H1 (cell line): ENCODE measurements around the gene RPUSD4. TPM values are rescaled to one million over a fixed set of nuclear protein-coding genes. Genes with fewer than 3 reads are reported as not detected.

Experiments
- CTCF ChIA-PET: fragments of 300-600 bp; sonication (Branson Sonifier 250); formaldehyde crosslinking; loops from one replicate; lab custom pipeline; 2021; ENCODE audit not compliant: partially characterized antibody; lab: Charles Lee
- POLR2A ChIA-PET: fragments of 300-600 bp; sonication (Branson Sonifier 250); formaldehyde crosslinking; loops from one replicate; lab custom pipeline; 2021; ENCODE audit warnings: inconsistent platforms; ENCODE audit not compliant: partially characterized antibody; lab: Charles Lee
- DNase-seq, 2 experiments: peaks; one replicate each; pipeline versions ENCODE4 v3.0.0 to v3.0.0-alpha.2; 2010 to 2022; ENCODE audit warnings: low spot score in 2 of 2, low read depth in 1 of 2, mixed read lengths in 1 of 2
- FAIRE-seq: peaks from 2 replicates; lab custom pipeline; 2011; peaks lifted over from hg19 to GRCh38; lab: Jason Lieb, UNC
- H2AFZ ChIP-seq: 2 replicates; pipeline ENCODE4 v1.8.1; 2012; ENCODE audit warnings: low read length, inconsistent platforms
- H2AK5ac ChIP-seq: 2 replicates; pipeline ENCODE4 v1.6.1; 2013; ENCODE audit warnings: low read depth, low read length
- H2BK120ac ChIP-seq: replicated peaks from 2 replicates; pipeline ENCODE3; 2013; ENCODE audit warnings: low read depth, low read length, inconsistent platforms
- H2BK12ac ChIP-seq: 2 replicates; pipeline ENCODE4 v1.6.1; 2013; ENCODE audit warnings: low read depth, low read length
- H2BK15ac ChIP-seq: 2 replicates; pipeline ENCODE4 v1.6.1; 2013; ENCODE audit warnings: low read length
- H2BK20ac ChIP-seq: 2 replicates; pipeline ENCODE4 v1.6.1; 2013; ENCODE audit warnings: low read length
- H2BK5ac ChIP-seq: 2 replicates; pipeline ENCODE4 v1.6.1; 2013; ENCODE audit warnings: low read depth, low read length
- H3K14ac ChIP-seq: 2 replicates; pipeline ENCODE4 v1.6.1; 2013; ENCODE audit warnings: inconsistent platforms; ENCODE audit not compliant: insufficient read length
- H3K18ac ChIP-seq: 2 replicates; pipeline ENCODE4 v1.6.1; 2013; ENCODE audit warnings: low read length; ENCODE audit errors: extremely low read depth
- H3K23ac ChIP-seq: 2 replicates; pipeline ENCODE4 v1.6.1; 2013; ENCODE audit warnings: inconsistent platforms; ENCODE audit not compliant: insufficient read length
- H3K23me2 ChIP-seq: 2 replicates; pipeline ENCODE4 v1.6.1; 2013; ENCODE audit warnings: low read depth, low read length
- H3K27ac ChIP-seq: 2 replicates; pipeline ENCODE4 v1.6.1; 2011; ENCODE audit warnings: low read depth, low read length, inconsistent platforms
- H3K27me3 ChIP-seq, 4 experiments: replicated peaks in 1 of 4; 1 replicate in 1 of 4; 2 replicates in 3 of 4; pipeline versions ENCODE4 v1.6.1 to v1.8.1; 2011 to 2013; ENCODE audit warnings: low read length in 3 of 4, mild to moderate bottlenecking in 3 of 4, inconsistent platforms in 2 of 4, mixed read lengths in 2 of 4, moderate library complexity in 1 of 4; ENCODE audit not compliant: control insufficient read depth in 3 of 4, insufficient read depth in 3 of 4; ENCODE audit errors: extremely low read depth in 1 of 4
- H3K36me3 ChIP-seq, 4 experiments: 2 replicates each; pipeline versions ENCODE4 v1.6.1 to v1.8.1; 2011 to 2013; ENCODE audit warnings: mild to moderate bottlenecking in 4 of 4, low read length in 3 of 4, moderate library complexity in 2 of 4, control low read depth in 1 of 4, inconsistent platforms in 1 of 4; ENCODE audit not compliant: insufficient read depth in 4 of 4, control insufficient read depth in 2 of 4
- H3K4ac ChIP-seq: replicated peaks from 2 replicates; pipeline ENCODE3; 2013; ENCODE audit warnings: low read length, low read depth, mixed read lengths, inconsistent platforms; ENCODE audit not compliant: insufficient read length
- H3K4me1 ChIP-seq, 4 experiments: replicated peaks in 1 of 4; 1 replicate in 1 of 4; 2 replicates in 3 of 4; pipeline versions ENCODE4 v1.6.1 to v1.8.1; 2011 to 2013; ENCODE audit warnings: low read length in 3 of 4, inconsistent platforms in 2 of 4, mixed read lengths in 1 of 4; ENCODE audit not compliant: insufficient read depth in 4 of 4, control insufficient read depth in 3 of 4
- H3K4me2 ChIP-seq, 2 experiments: 2 replicates each; pipeline versions ENCODE4 v1.6.1 to v1.8.1; 2011 to 2013; ENCODE audit warnings: low read depth in 2 of 2, low read length in 2 of 2, control low read depth in 1 of 2, inconsistent platforms in 1 of 2, mild to moderate bottlenecking in 1 of 2; ENCODE audit not compliant: insufficient read depth in 1 of 2
- H3K4me3 ChIP-seq, 4 experiments: fragments of 200-600, 300-600 bp in 1 of 4; sonication (generic), shearing (Covaris generic), sonication (Bioruptor Twin) in 1 of 4; 2 replicates each; pipeline versions ENCODE4 v1.5.1 to v1.8.1; 2011 to 2016; ENCODE audit warnings: low read length in 4 of 4, low read depth in 3 of 4, control low read depth in 2 of 4, inconsistent platforms in 2 of 4, mild to moderate bottlenecking in 2 of 4, mixed read lengths in 1 of 4, moderate library complexity in 1 of 4; ENCODE audit not compliant: insufficient read depth in 2 of 4; ENCODE audit errors: extremely low read depth in 1 of 4
- H3K56ac ChIP-seq: replicated peaks from 2 replicates; pipeline ENCODE3; 2013; ENCODE audit warnings: low read depth, mild to moderate bottlenecking, mixed read lengths, low read length, inconsistent platforms; ENCODE audit not compliant: insufficient read length
- H3K79me1 ChIP-seq: 2 replicates; pipeline ENCODE4 v1.6.1; 2013; ENCODE audit warnings: low read depth, low read length, control low read depth
- H3K79me2 ChIP-seq, 2 experiments: 2 replicates each; pipeline versions ENCODE4 v1.6.1 to v1.8.1; 2012 to 2013; ENCODE audit warnings: low read length in 2 of 2, mild to moderate bottlenecking in 2 of 2, inconsistent platforms in 1 of 2; ENCODE audit not compliant: insufficient read depth in 2 of 2, control insufficient read depth in 1 of 2
- H3K9ac ChIP-seq, 4 experiments: replicated peaks in 1 of 4; 1 replicate in 1 of 4; 2 replicates in 3 of 4; pipeline versions ENCODE4 v1.6.1 to v1.8.1; 2011 to 2013; ENCODE audit warnings: low read depth in 3 of 4, low read length in 3 of 4, control low read depth in 2 of 4, mild to moderate bottlenecking in 2 of 4, moderate library complexity in 2 of 4, inconsistent platforms in 1 of 4; ENCODE audit errors: extremely low read depth in 1 of 4
- H3K9me3 ChIP-seq, 2 experiments: 2 replicates each; pipeline versions ENCODE4 v1.6.1 to v1.8.1; 2012 to 2013; ENCODE audit warnings: mild to moderate bottlenecking in 2 of 2, moderate library complexity in 2 of 2, control low read depth in 1 of 2, inconsistent platforms in 1 of 2, low read depth in 1 of 2, low read length in 1 of 2, mixed read lengths in 1 of 2; ENCODE audit not compliant: insufficient read depth in 2 of 2
- H4K20me1 ChIP-seq, 2 experiments: replicated peaks in 1 of 2; 2 replicates each; pipeline versions ENCODE3 to v1.8.1; 2011 to 2013; ENCODE audit warnings: inconsistent platforms in 2 of 2, low read length in 2 of 2, mild to moderate bottlenecking in 1 of 2; ENCODE audit not compliant: insufficient read depth in 2 of 2, control insufficient read depth in 1 of 2
- H4K5ac ChIP-seq: 2 replicates; pipeline ENCODE4 v1.6.1; 2013; ENCODE audit warnings: low read length, low read depth, mixed read lengths, inconsistent platforms; ENCODE audit not compliant: insufficient read length
- H4K8ac ChIP-seq: 2 replicates; pipeline ENCODE4 v1.8.0; 2013; ENCODE audit warnings: mild to moderate bottlenecking, moderate library complexity, low read length, inconsistent platforms; ENCODE audit not compliant: insufficient read depth; ENCODE audit errors: extremely low read depth
- H4K91ac ChIP-seq: replicated peaks from 2 replicates; pipeline ENCODE3; 2013; ENCODE audit warnings: low read length, mixed read lengths, inconsistent platforms; ENCODE audit not compliant: insufficient read length
- CBX8 ChIP-seq: fragments of 300-800, 300-1000 bp; sonication (generic); IDR thresholded peaks from 2 replicates; pipeline ENCODE4 v1.7.1; 2016; ENCODE audit warnings: low read depth, low read length, borderline replicate concordance
- CHD1 ChIP-seq: IDR thresholded peaks from 2 replicates; pipeline ENCODE4 v1.6.1; 2012; ENCODE audit warnings: low read depth, low read length, improper control_type of control experiment
- GABPA ChIP-seq: IDR thresholded peaks from 2 replicates; pipeline ENCODE4 v1.6.1; 2011; ENCODE audit warnings: mild to moderate bottlenecking, low read length, moderate library complexity, borderline replicate concordance; ENCODE audit not compliant: insufficient read depth
- HDAC6 ChIP-seq: IDR thresholded peaks from one replicate; pipeline ENCODE4 v1.7.1; 2012; ENCODE audit warnings: low read depth, mild to moderate bottlenecking, inconsistent platforms, low read length, moderate library complexity
- NRF1 ChIP-seq: IDR thresholded peaks from 2 replicates; pipeline ENCODE4 v1.6.1; 2011; ENCODE audit warnings: mild to moderate bottlenecking, low read depth, low read length, improper control_type of control experiment
- POLR2A ChIP-seq, 2 experiments: IDR thresholded peaks; 1 replicate in 1 of 2; 2 replicates in 1 of 2; pipeline ENCODE4 v1.6.1; 2011; ENCODE audit warnings: low read depth in 2 of 2, low read length in 2 of 2, mild to moderate bottlenecking in 2 of 2; ENCODE audit errors: control extremely low read depth in 1 of 2
- SAP30 ChIP-seq: fragments of 300-600 bp; sonication (generic); IDR thresholded peaks from 2 replicates; pipeline ENCODE4 v1.7.1; 2012; ENCODE audit warnings: low read length, moderate library complexity, mild to moderate bottlenecking, inconsistent platforms; ENCODE audit not compliant: insufficient read depth, insufficient replicate concordance
- TAF7 ChIP-seq: optimal IDR thresholded peaks from 2 replicates; pipeline ENCODE3; 2011; ENCODE audit warnings: low read depth, mild to moderate bottlenecking, inconsistent platforms, low read length, moderate library complexity, borderline replicate concordance
- WGBS, 2 experiments: shearing (Covaris generic) in 1 of 2; methylation state at CpG; one replicate each; pipeline versions ENCODE4 v1.1.6 to v1.1.7; 2013 to 2015; ENCODE audit warnings: low lambda C conversion rate in 2 of 2, mixed read lengths in 2 of 2, inconsistent platforms in 1 of 2, low coverage in 1 of 2, missing lambda C conversion rate in 1 of 2; ENCODE audit not compliant: insufficient replicate concordance in 2 of 2, insufficient coverage in 1 of 2, insufficient read length in 1 of 2; ENCODE audit errors: extremely low coverage in 1 of 2, missing lambda C conversion rate in 1 of 2; 5-methylcytosine and 5-hydroxymethylcytosine counted together
- polyA plus RNA-seq, 7 experiments: library from polyadenylated mRNA; depleted of rRNA in 3 of 7; stranded (reverse) in 5 of 7; unstranded in 2 of 7; fragments of >200 nt in 5 of 7; fragments of 200-250 nt in 2 of 7; gene quantifications; 1 replicate in 5 of 7; 2 replicates in 1 of 7; 4 replicates in 1 of 7; pipeline versions ENCODE4 v1.2.1 to v1.2.3, GENCODE V29; 2011 to 2013; ENCODE audit warnings: missing spikeins in 2 of 7, mixed read lengths in 2 of 7
- total RNA-seq: library from RNA; stranded (reverse); fragmentation: NEBNext Ultra II Directional; extraction: Animal tissue kit (Norgen Biotek cat#: 25700); gene quantifications from 2 replicates; pipeline ENCODE4 v1.2.1, GENCODE V29; 2021
- TF ChIP-seq, protein P1 (sequence below): IDR thresholded peaks from 2 replicates; pipeline ENCODE4 v1.6.1; 2012; ENCODE audit warnings: low read length, inconsistent platforms
- TF ChIP-seq, protein P2 (sequence below): IDR thresholded peaks from 2 replicates; pipeline ENCODE4 v1.6.1; 2012; ENCODE audit warnings: inconsistent platforms

The RPUSD4 gene
- total and polyA plus RNA-seq, 2 of the 8 experiments (the other 6 are each of a cell fraction or from before 2014, with no cell fraction given): 36.1 to 50.7 TPM

DNA sequence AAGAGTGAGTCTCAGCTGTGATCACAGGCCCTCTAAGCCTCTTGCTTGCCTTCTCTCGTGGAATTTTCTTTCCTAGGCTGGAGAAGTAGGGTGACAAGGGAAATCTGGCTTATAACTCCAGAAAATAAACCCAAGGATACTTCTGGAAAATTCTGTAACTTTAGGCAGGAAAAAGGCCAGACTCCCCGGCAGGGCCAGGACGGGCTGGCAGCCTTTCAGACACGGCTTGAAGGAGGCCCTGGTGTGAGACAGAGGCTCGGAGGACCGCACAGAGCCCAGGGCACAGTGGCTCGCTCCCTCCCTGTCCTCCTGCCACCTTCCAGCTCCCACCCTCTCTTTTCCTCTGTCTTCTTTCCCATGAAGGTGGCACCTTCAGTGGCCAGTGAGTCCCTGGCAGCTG, 19.1 kb downstream of the RPUSD4 start:
- CTCF ChIA-PET: interaction anchor here (0.7 to 12.5 kb wide), 13 partner anchors 9 to 274 kb away, joined by 3 to 118 read pairs (median 6); no protein-coding TSS in a partner anchor
- FAIRE-seq: no peak
- no peak overlapping the region for H2AK5ac ChIP-seq

More for the DNA sequence above, 19.1 kb downstream of the RPUSD4 start:
- Histone ChIP-seq H3K4me1 (no peaks in the 10 kb centered on the region; a peak in 1 of 7 replicates), H4K5ac (no peak overlapping the region), H2BK15ac (no peak overlapping the region), H3K56ac (no peak overlapping the region), H4K91ac (no peak overlapping the region), H3K36me3 (peaks cover 3 to 19% (median 16%) of the 10 kb centered on the region in 4 experiments; a peak in 6 of 8 replicates), H3K27ac (no peak overlapping the region), H3K79me2 (no peaks in the 10 kb centered on the region), H3K14ac (no peak overlapping the region), H3K9me3 (peaks cover 3 to 4% of the 10 kb centered on the region in 2 experiments), H3K9ac (no peak overlapping the region; a peak in 1 of 7 replicates), H2AFZ (no peak overlapping the region), H3K23me2 (no peaks in the 10 kb centered on the region), H3K27me3 (no peaks in the 10 kb centered on the region), H3K79me1 (no peaks in the 10 kb centered on the region; the same call in 1 of the 2 replicates), H2BK5ac (no peak overlapping the region), H3K4ac (no peak overlapping the region), H3K4me2 (no peak overlapping the region), H3K4me3 (no peak overlapping the region), H2BK20ac (no peak overlapping the region), H3K18ac (no peak overlapping the region), H4K20me1 (peaks cover 0 to 4% of the 10 kb centered on the region in 2 experiments), H4K8ac (no peak overlapping the region), H2BK120ac (no peak overlapping the region), H3K23ac (no peak overlapping the region), H2BK12ac (no peak overlapping the region)
- TF ChIP-seq NRF1 (no peak), GABPA (no peak), HDAC6 (no peak), CHD1 (no peak), TAF7 (no peak), CBX8 (no peak), POLR2A (IDR thresholded peaks at IDR 0.05; ENCODE audit: control extremely low read depth in 1 of 2, low read depth in 2 of 2, low read length in 2 of 2) (no peak), SAP30 (no peak)
- TF ChIP-seq, protein P1, sequence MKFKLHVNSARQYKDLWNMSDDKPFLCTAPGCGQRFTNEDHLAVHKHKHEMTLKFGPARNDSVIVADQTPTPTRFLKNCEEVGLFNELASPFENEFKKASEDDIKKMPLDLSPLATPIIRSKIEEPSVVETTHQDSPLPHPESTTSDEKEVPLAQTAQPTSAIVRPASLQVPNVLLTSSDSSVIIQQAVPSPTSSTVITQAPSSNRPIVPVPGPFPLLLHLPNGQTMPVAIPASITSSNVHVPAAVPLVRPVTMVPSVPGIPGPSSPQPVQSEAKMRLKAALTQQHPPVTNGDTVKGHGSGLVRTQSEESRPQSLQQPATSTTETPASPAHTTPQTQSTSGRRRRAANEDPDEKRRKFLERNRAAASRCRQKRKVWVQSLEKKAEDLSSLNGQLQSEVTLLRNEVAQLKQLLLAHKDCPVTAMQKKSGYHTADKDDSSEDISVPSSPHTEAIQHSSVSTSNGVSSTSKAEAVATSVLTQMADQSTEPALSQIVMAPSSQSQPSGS: no peak
- TF ChIP-seq, protein P2, sequence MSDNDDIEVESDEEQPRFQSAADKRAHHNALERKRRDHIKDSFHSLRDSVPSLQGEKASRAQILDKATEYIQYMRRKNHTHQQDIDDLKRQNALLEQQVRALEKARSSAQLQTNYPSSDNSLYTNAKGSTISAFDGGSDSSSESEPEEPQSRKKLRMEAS: no peak
- DNase-seq: no peak
- POLR2A ChIA-PET: interaction anchor here (1.3 to 1.4 kb wide), 2 partner anchors 17 to 131 kb away, joined by 3 read pairs; no protein-coding TSS in a partner anchor
- 91% methylated on average over 7 of the region's 7 CpGs; no CpG with 5 or more reads in 1 of the 2 experiments for WGBS, 2 experiments
